A673 (cell line): ENCODE data around the gene CFAP300.

Source experiments
- CTCF ChIP-seq: fragments of 300-800, 200-600 bp; sonication (generic); conservative IDR thresholded peaks from 2 replicates; pipeline ENCODE4 v1.5.1; 2017; ENCODE audit warnings: low read depth, mild to moderate bottlenecking, antibody characterized with exemption, low read length, moderate library complexity, mixed read lengths
- EZH2 ChIP-seq: fragments of 200-600 bp; sonication (generic); IDR thresholded peaks from 2 replicates; pipeline ENCODE4 v1.6.1; 2017; ENCODE audit warnings: borderline replicate concordance, low read depth, mild to moderate bottlenecking, mixed read lengths, antibody characterized with exemption, low read length; ENCODE audit not compliant: poor library complexity, severe bottlenecking

- no peak for TF ChIP-seq CTCF
- no peak for TF ChIP-seq EZH2
These were observed 49.9 kb downstream of the CFAP300 start for GRCh38 chr11:102097186-102097585.
